GM20000 (cell line): ENCODE measurements around the gene ELK1.

ENCODE experiments used
- DNase-seq: peaks from one replicate; pipeline ENCODE4 v3.0.0; 2012; ENCODE audit warnings: low spot score
- CTCF ChIP-seq: IDR thresholded peaks from 2 replicates; pipeline ENCODE4 v1.5.1; 2012; ENCODE audit warnings: mild to moderate bottlenecking, control low read depth; ENCODE audit errors: extremely low read depth, missing control alignments

ELK1 gene

DNA sequence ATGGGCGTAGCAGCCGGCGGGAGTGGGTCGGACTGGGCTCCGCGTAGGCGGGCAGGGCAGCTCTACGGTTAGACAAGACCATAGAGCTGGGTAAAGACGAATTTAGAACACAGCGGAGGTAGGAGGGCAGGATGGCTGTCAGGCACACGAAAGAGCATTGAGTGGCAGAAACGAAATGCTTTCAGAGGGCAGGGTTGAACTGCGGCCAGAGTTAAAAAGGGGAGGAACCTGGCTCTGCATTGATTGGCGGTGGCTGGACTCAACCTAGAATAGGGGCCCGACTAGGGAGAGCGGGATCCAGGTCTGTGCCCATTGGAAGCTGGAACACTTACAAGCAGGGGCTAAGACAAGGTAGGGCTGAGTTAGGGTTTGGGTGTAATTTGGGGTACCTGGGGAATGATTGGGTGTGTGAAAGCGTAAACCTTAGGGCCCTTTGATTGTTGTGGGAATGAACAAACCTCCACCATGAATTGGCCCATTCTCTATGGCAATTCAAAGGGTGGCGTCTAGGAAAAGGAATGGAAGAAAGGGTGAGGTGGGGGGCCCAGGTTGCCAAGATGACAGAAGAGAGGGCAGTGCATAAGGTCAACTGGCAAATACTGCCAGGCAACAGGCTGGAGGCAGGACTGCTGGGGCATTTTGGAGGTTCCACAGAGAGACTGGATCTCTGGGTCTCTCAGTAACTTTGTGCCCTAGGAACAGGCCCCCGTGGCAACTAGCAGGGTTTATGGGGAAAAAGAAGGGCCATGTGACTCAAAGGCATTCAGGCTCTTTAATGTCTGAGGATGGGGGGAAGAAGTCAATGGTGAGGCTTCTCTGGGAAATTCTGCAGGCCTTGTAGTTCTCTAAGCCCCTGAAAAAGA is 911 bp upstream of the ELK1 start:
- no peak for TF ChIP-seq CTCF
- no peak for DNase-seq

GRCh38 chrX:47649781-47650163 is 591 bp downstream of the ELK1 start:
- DNase-seq: no peak
- no peak for TF ChIP-seq CTCF

DNA sequence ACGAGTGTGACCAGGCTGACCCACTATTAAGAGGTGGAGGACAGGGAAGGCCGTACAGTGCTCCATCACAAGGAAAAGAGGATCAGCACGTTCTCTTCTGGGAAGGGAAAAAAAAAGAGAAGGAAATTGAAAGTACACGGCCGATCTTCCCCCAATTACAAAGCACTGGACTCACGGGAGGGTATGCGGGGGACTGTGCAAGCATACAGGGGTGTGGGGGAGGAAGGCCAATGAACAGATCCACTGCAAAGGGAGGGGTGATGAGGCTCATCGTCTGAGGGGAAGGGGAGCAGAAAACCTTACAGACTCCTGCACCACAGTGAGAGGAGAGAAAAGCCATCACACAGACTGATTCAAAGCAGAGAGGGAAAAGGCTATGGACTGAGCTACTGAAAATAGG is 1.1 kb downstream of the ELK1 start:
- TF ChIP-seq CTCF: no peak
- no peak for DNase-seq

DNA sequence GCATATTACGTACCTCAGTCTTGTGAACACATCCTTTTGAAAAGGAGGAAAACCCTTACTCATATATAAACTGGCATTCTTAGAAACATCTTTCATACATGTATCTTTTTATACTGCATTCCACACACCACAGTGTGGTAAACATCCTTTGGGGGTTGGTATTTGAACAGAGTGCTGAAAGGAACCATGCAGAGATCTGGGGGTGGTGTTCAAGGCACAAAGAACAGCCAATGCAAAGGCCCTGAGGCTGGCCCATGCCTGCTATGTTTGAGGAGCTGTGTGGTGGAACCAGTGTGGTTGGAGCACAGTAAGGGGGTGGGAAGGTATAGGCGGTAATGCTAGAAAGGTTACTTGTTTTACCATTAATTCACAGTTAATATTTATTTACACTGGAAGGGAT is 2.0 kb downstream of the ELK1 start:
- DNase-seq: no peak
- no peak for TF ChIP-seq CTCF

- DNase-seq: no peak
- no peak for TF ChIP-seq CTCF
Measured at GRCh38 chrX:47646636-47647035, 3.7 kb downstream of the ELK1 start.

- TF ChIP-seq CTCF: no peak
- DNase-seq: no peak
Measured at GRCh38 chrX:47645530-47645929, 4.8 kb downstream of the ELK1 start.

DNA sequence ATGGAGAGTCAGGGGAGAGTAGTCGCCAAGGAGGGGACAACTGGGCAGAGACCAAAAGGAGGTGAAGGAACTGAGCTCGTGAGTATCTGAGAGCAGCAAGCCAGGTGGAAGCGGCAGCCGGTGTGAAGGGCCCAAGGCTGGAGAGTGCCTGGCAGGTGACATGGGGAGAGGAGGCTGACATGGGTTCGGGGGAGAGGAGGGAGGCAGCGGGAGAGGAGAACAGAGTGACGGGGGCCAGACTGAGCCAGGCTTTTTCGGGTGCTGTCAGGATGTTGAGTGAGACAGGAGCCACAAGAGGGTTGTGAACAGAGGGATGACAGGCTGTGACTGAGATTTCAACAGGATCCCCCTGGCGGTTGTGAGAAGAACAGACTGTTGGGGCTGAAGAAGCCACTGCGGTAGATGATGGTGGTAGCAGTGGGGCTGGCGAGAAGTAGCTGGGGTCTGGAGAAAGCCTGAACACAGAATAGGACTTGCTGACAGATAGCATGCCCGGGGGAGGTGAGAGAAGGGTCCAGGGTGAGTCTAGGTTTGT is 5.7 kb downstream of the ELK1 start:
- TF ChIP-seq CTCF: peak; percentile 6
- DNase-seq: no peak
